ENCODE measurements around the gene ELMO1.

The ELMO1 gene

GRCh38 chr7:37449621-37450020 lies 957 bp upstream of the ELMO1 start:
- DNase-seq (ENCODE audit: low read depth): no peak
- H3K4me3 ChIP-seq (ENCODE audit: low read length): no peak overlapping the region
- TF ChIP-seq CTCF (conservative IDR thresholded peaks at IDR 0.05; ENCODE audit: low read length): no peak

- H3K4me3 ChIP-seq (ENCODE audit: low read length): peak overlapping the region; percentile 47; the same call in 1 of the 2 replicates
- no peak for TF ChIP-seq CTCF (conservative IDR thresholded peaks at IDR 0.05; ENCODE audit: low read length)
- DNase-seq (ENCODE audit: low read depth): no peak
Measured at GRCh38 chr7:37448011-37448635, 541 bp downstream of the ELMO1 start.

- H3K4me3 ChIP-seq (ENCODE audit: low read length): no peak overlapping the region
- no peak for TF ChIP-seq CTCF (conservative IDR thresholded peaks at IDR 0.05; ENCODE audit: low read length)
- DNase-seq (ENCODE audit: low read depth): no peak
Measured at GRCh38 chr7:37446371-37446770, 2.3 kb downstream of the ELMO1 start.

- no peak overlapping the region for H3K4me3 ChIP-seq (ENCODE audit: low read length)
- DNase-seq (ENCODE audit: low read depth): no peak
- no peak for TF ChIP-seq CTCF (conservative IDR thresholded peaks at IDR 0.05; ENCODE audit: low read length)
Measured at GRCh38 chr7:37445790-37446189, 2.9 kb downstream of the ELMO1 start.

- no peak for TF ChIP-seq CTCF (conservative IDR thresholded peaks at IDR 0.05; ENCODE audit: low read length)
- H3K4me3 ChIP-seq (ENCODE audit: low read length): no peak overlapping the region
- DNase-seq (ENCODE audit: low read depth): no peak
Measured at GRCh38 chr7:37445064-37445723, 3.5 kb downstream of the ELMO1 start.

GRCh38 chr7:37443627-37444026 lies 5.0 kb downstream of the ELMO1 start:
- no peak for TF ChIP-seq CTCF (conservative IDR thresholded peaks at IDR 0.05; ENCODE audit: low read length)
- DNase-seq (ENCODE audit: low read depth): no peak
- H3K4me3 ChIP-seq (ENCODE audit: low read length): no peak overlapping the region

- no peak for TF ChIP-seq CTCF (conservative IDR thresholded peaks at IDR 0.05; ENCODE audit: low read length)
- DNase-seq (ENCODE audit: low read depth): no peak
- H3K4me3 ChIP-seq (ENCODE audit: low read length): no peak overlapping the region
Measured at GRCh38 chr7:37442268-37442667, 6.4 kb downstream of the ELMO1 start.

Measured in AG10803 (cell line).